H1 (cell line): ENCODE measurements around the gene RSPO3. TPM values are rescaled to one million over a fixed set of nuclear protein-coding genes. Genes with fewer than 3 reads are reported as not detected.

Experiments
- CTCF ChIA-PET: fragments of 300-600 bp; sonication (Branson Sonifier 250); formaldehyde crosslinking; loops from one replicate; lab custom pipeline; 2021; ENCODE audit not compliant: partially characterized antibody; lab: Charles Lee
- POLR2A ChIA-PET: fragments of 300-600 bp; sonication (Branson Sonifier 250); formaldehyde crosslinking; loops from one replicate; lab custom pipeline; 2021; ENCODE audit warnings: inconsistent platforms; ENCODE audit not compliant: partially characterized antibody; lab: Charles Lee
- DNase-seq, 2 experiments: peaks; one replicate each; pipeline versions ENCODE4 v3.0.0 to v3.0.0-alpha.2; 2010 to 2022; ENCODE audit warnings: low spot score in 2 of 2, low read depth in 1 of 2, mixed read lengths in 1 of 2
- FAIRE-seq: peaks from 2 replicates; lab custom pipeline; 2011; peaks lifted over from hg19 to GRCh38; lab: Jason Lieb, UNC
- H2AFZ ChIP-seq: 2 replicates; pipeline ENCODE4 v1.8.1; 2012; ENCODE audit warnings: low read length, inconsistent platforms
- H2AK5ac ChIP-seq: 2 replicates; pipeline ENCODE4 v1.6.1; 2013; ENCODE audit warnings: low read depth, low read length
- H2BK120ac ChIP-seq: replicated peaks from 2 replicates; pipeline ENCODE3; 2013; ENCODE audit warnings: low read depth, low read length, inconsistent platforms
- H2BK12ac ChIP-seq: 2 replicates; pipeline ENCODE4 v1.6.1; 2013; ENCODE audit warnings: low read depth, low read length
- H2BK15ac ChIP-seq: 2 replicates; pipeline ENCODE4 v1.6.1; 2013; ENCODE audit warnings: low read length
- H2BK20ac ChIP-seq: 2 replicates; pipeline ENCODE4 v1.6.1; 2013; ENCODE audit warnings: low read length
- H2BK5ac ChIP-seq: 2 replicates; pipeline ENCODE4 v1.6.1; 2013; ENCODE audit warnings: low read depth, low read length
- H3K14ac ChIP-seq: 2 replicates; pipeline ENCODE4 v1.6.1; 2013; ENCODE audit warnings: inconsistent platforms; ENCODE audit not compliant: insufficient read length
- H3K18ac ChIP-seq: 2 replicates; pipeline ENCODE4 v1.6.1; 2013; ENCODE audit warnings: low read length; ENCODE audit errors: extremely low read depth
- H3K23ac ChIP-seq: 2 replicates; pipeline ENCODE4 v1.6.1; 2013; ENCODE audit warnings: inconsistent platforms; ENCODE audit not compliant: insufficient read length
- H3K23me2 ChIP-seq: 2 replicates; pipeline ENCODE4 v1.6.1; 2013; ENCODE audit warnings: low read depth, low read length
- H3K27ac ChIP-seq: 2 replicates; pipeline ENCODE4 v1.6.1; 2011; ENCODE audit warnings: low read depth, low read length, inconsistent platforms
- H3K27me3 ChIP-seq, 4 experiments: replicated peaks in 1 of 4; 1 replicate in 1 of 4; 2 replicates in 3 of 4; pipeline versions ENCODE4 v1.6.1 to v1.8.1; 2011 to 2013; ENCODE audit warnings: low read length in 3 of 4, mild to moderate bottlenecking in 3 of 4, inconsistent platforms in 2 of 4, mixed read lengths in 2 of 4, moderate library complexity in 1 of 4; ENCODE audit not compliant: control insufficient read depth in 3 of 4, insufficient read depth in 3 of 4; ENCODE audit errors: extremely low read depth in 1 of 4
- H3K36me3 ChIP-seq, 4 experiments: 2 replicates each; pipeline versions ENCODE4 v1.6.1 to v1.8.1; 2011 to 2013; ENCODE audit warnings: mild to moderate bottlenecking in 4 of 4, low read length in 3 of 4, moderate library complexity in 2 of 4, control low read depth in 1 of 4, inconsistent platforms in 1 of 4; ENCODE audit not compliant: insufficient read depth in 4 of 4, control insufficient read depth in 2 of 4
- H3K4ac ChIP-seq: replicated peaks from 2 replicates; pipeline ENCODE3; 2013; ENCODE audit warnings: low read length, low read depth, mixed read lengths, inconsistent platforms; ENCODE audit not compliant: insufficient read length
- H3K4me1 ChIP-seq, 4 experiments: replicated peaks in 1 of 4; 1 replicate in 1 of 4; 2 replicates in 3 of 4; pipeline versions ENCODE4 v1.6.1 to v1.8.1; 2011 to 2013; ENCODE audit warnings: low read length in 3 of 4, inconsistent platforms in 2 of 4, mixed read lengths in 1 of 4; ENCODE audit not compliant: insufficient read depth in 4 of 4, control insufficient read depth in 3 of 4
- H3K4me2 ChIP-seq, 2 experiments: 2 replicates each; pipeline versions ENCODE4 v1.6.1 to v1.8.1; 2011 to 2013; ENCODE audit warnings: low read depth in 2 of 2, low read length in 2 of 2, control low read depth in 1 of 2, inconsistent platforms in 1 of 2, mild to moderate bottlenecking in 1 of 2; ENCODE audit not compliant: insufficient read depth in 1 of 2
- H3K4me3 ChIP-seq, 4 experiments: fragments of 200-600, 300-600 bp in 1 of 4; sonication (generic), shearing (Covaris generic), sonication (Bioruptor Twin) in 1 of 4; 2 replicates each; pipeline versions ENCODE4 v1.5.1 to v1.8.1; 2011 to 2016; ENCODE audit warnings: low read length in 4 of 4, low read depth in 3 of 4, control low read depth in 2 of 4, inconsistent platforms in 2 of 4, mild to moderate bottlenecking in 2 of 4, mixed read lengths in 1 of 4, moderate library complexity in 1 of 4; ENCODE audit not compliant: insufficient read depth in 2 of 4; ENCODE audit errors: extremely low read depth in 1 of 4
- H3K56ac ChIP-seq: replicated peaks from 2 replicates; pipeline ENCODE3; 2013; ENCODE audit warnings: low read depth, mild to moderate bottlenecking, mixed read lengths, low read length, inconsistent platforms; ENCODE audit not compliant: insufficient read length
- H3K79me1 ChIP-seq: 2 replicates; pipeline ENCODE4 v1.6.1; 2013; ENCODE audit warnings: low read depth, low read length, control low read depth
- H3K79me2 ChIP-seq, 2 experiments: 2 replicates each; pipeline versions ENCODE4 v1.6.1 to v1.8.1; 2012 to 2013; ENCODE audit warnings: low read length in 2 of 2, mild to moderate bottlenecking in 2 of 2, inconsistent platforms in 1 of 2; ENCODE audit not compliant: insufficient read depth in 2 of 2, control insufficient read depth in 1 of 2
- H3K9ac ChIP-seq, 4 experiments: replicated peaks in 1 of 4; 1 replicate in 1 of 4; 2 replicates in 3 of 4; pipeline versions ENCODE4 v1.6.1 to v1.8.1; 2011 to 2013; ENCODE audit warnings: low read depth in 3 of 4, low read length in 3 of 4, control low read depth in 2 of 4, mild to moderate bottlenecking in 2 of 4, moderate library complexity in 2 of 4, inconsistent platforms in 1 of 4; ENCODE audit errors: extremely low read depth in 1 of 4
- H3K9me3 ChIP-seq, 2 experiments: 2 replicates each; pipeline versions ENCODE4 v1.6.1 to v1.8.1; 2012 to 2013; ENCODE audit warnings: mild to moderate bottlenecking in 2 of 2, moderate library complexity in 2 of 2, control low read depth in 1 of 2, inconsistent platforms in 1 of 2, low read depth in 1 of 2, low read length in 1 of 2, mixed read lengths in 1 of 2; ENCODE audit not compliant: insufficient read depth in 2 of 2
- H4K20me1 ChIP-seq, 2 experiments: replicated peaks in 1 of 2; 2 replicates each; pipeline versions ENCODE3 to v1.8.1; 2011 to 2013; ENCODE audit warnings: inconsistent platforms in 2 of 2, low read length in 2 of 2, mild to moderate bottlenecking in 1 of 2; ENCODE audit not compliant: insufficient read depth in 2 of 2, control insufficient read depth in 1 of 2
- H4K5ac ChIP-seq: 2 replicates; pipeline ENCODE4 v1.6.1; 2013; ENCODE audit warnings: low read length, low read depth, mixed read lengths, inconsistent platforms; ENCODE audit not compliant: insufficient read length
- H4K8ac ChIP-seq: 2 replicates; pipeline ENCODE4 v1.8.0; 2013; ENCODE audit warnings: mild to moderate bottlenecking, moderate library complexity, low read length, inconsistent platforms; ENCODE audit not compliant: insufficient read depth; ENCODE audit errors: extremely low read depth
- H4K91ac ChIP-seq: replicated peaks from 2 replicates; pipeline ENCODE3; 2013; ENCODE audit warnings: low read length, mixed read lengths, inconsistent platforms; ENCODE audit not compliant: insufficient read length
- BACH1 ChIP-seq: IDR thresholded peaks from 2 replicates; pipeline ENCODE4 v1.6.1; 2012; ENCODE audit warnings: low read length, improper control_type of control experiment
- BRCA1 ChIP-seq: IDR thresholded peaks from 2 replicates; pipeline ENCODE4 v1.6.1; 2012; ENCODE audit warnings: low read depth, low read length, improper control_type of control experiment
- CREB1 ChIP-seq: IDR thresholded peaks from 2 replicates; pipeline ENCODE4 v1.6.1; 2012; ENCODE audit warnings: inconsistent platforms
- E2F6 ChIP-seq: IDR thresholded peaks from 2 replicates; pipeline ENCODE4 v1.6.1; 2012; ENCODE audit warnings: inconsistent platforms
- HDAC6 ChIP-seq: IDR thresholded peaks from one replicate; pipeline ENCODE4 v1.7.1; 2012; ENCODE audit warnings: low read depth, mild to moderate bottlenecking, inconsistent platforms, low read length, moderate library complexity
- JUN ChIP-seq: IDR thresholded peaks from 2 replicates; pipeline ENCODE4 v1.6.1; 2011; ENCODE audit warnings: low read depth, mild to moderate bottlenecking, improper control_type of control experiment, low read length
- POLR2A ChIP-seq, 2 experiments: IDR thresholded peaks; 1 replicate in 1 of 2; 2 replicates in 1 of 2; pipeline ENCODE4 v1.6.1; 2011; ENCODE audit warnings: low read depth in 2 of 2, low read length in 2 of 2, mild to moderate bottlenecking in 2 of 2; ENCODE audit errors: control extremely low read depth in 1 of 2
- POLR2AphosphoS5 ChIP-seq: IDR thresholded peaks from 2 replicates; pipeline ENCODE4 v1.6.1; 2011; ENCODE audit warnings: low read depth, low read length
- ZNF274 ChIP-seq: IDR thresholded peaks from 2 replicates; pipeline ENCODE4 v1.7.0; 2012; ENCODE audit warnings: low read length, borderline replicate concordance; ENCODE audit errors: extremely low read depth
- WGBS, 2 experiments: shearing (Covaris generic) in 1 of 2; methylation state at CpG; one replicate each; pipeline versions ENCODE4 v1.1.6 to v1.1.7; 2013 to 2015; ENCODE audit warnings: low lambda C conversion rate in 2 of 2, mixed read lengths in 2 of 2, inconsistent platforms in 1 of 2, low coverage in 1 of 2, missing lambda C conversion rate in 1 of 2; ENCODE audit not compliant: insufficient replicate concordance in 2 of 2, insufficient coverage in 1 of 2, insufficient read length in 1 of 2; ENCODE audit errors: extremely low coverage in 1 of 2, missing lambda C conversion rate in 1 of 2; 5-methylcytosine and 5-hydroxymethylcytosine counted together
- polyA plus RNA-seq, 7 experiments: library from polyadenylated mRNA; depleted of rRNA in 3 of 7; stranded (reverse) in 5 of 7; unstranded in 2 of 7; fragments of >200 nt in 5 of 7; fragments of 200-250 nt in 2 of 7; gene quantifications; 1 replicate in 5 of 7; 2 replicates in 1 of 7; 4 replicates in 1 of 7; pipeline versions ENCODE4 v1.2.1 to v1.2.3, GENCODE V29; 2011 to 2013; ENCODE audit warnings: missing spikeins in 2 of 7, mixed read lengths in 2 of 7
- total RNA-seq: library from RNA; stranded (reverse); fragmentation: NEBNext Ultra II Directional; extraction: Animal tissue kit (Norgen Biotek cat#: 25700); gene quantifications from 2 replicates; pipeline ENCODE4 v1.2.1, GENCODE V29; 2021

RSPO3 gene
- total and polyA plus RNA-seq, 2 of the 8 experiments (the other 6 are each of a cell fraction or from before 2014, with no cell fraction given) = not detected

DNA sequence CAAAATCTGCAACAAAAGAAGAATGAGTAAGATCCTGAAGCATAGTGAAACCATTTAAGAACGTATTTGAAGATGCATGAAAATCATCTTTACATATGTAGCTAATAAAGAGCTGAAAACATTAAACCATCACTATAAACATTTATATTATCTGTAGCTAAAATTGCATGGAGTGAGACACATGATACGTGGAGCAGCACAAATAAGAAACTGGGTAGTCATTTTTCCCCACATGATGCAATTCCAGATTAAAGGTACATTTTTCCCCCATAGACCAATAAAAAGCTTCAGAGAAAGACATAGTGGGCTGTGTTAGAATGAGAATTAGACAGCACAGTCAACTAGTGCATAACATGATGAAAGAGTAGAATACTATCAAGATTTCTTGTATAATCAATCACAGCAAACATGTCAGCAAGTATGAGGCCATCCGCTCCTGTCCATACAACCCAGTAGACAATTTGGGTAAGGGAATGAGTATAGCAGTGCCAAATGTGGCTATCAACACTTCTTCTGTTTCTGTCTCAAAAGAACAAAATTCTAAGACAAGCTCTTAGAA lies 67.0 kb downstream of the RSPO3 start:
- no peak overlapping the region for H2BK20ac ChIP-seq
- H3K4me2 ChIP-seq = no peak overlapping the region
- no peaks in the 10 kb centered on the region for H3K79me2 ChIP-seq
- H2AK5ac ChIP-seq = no peak overlapping the region
- no peak overlapping the region for H4K5ac ChIP-seq
- POLR2A ChIA-PET = no interaction called here
- CTCF ChIA-PET = interaction anchor here (0.7 to 3.9 kb wide), 9 partner anchors 9 to 1199 kb away, joined by 3 to 16 read pairs (median 3); partner anchors contain the start of gene TRMT11
- no peak overlapping the region for H3K4ac ChIP-seq
- H4K91ac ChIP-seq = no peak overlapping the region
- H3K4me1 ChIP-seq = no peaks in the 10 kb centered on the region
- no peak overlapping the region for H2BK120ac ChIP-seq
- FAIRE-seq (no peak), DNase-seq (no peak)
- 97% methylated on average over 3 of the region's 3 CpGs; no CpG with 5 or more reads in 1 of the 2 experiments for WGBS, 2 experiments
- no peak overlapping the region for H3K18ac ChIP-seq
- H3K9ac ChIP-seq = no peak overlapping the region
- H3K56ac ChIP-seq = no peak overlapping the region
- H2BK15ac ChIP-seq = no peak overlapping the region
- H3K14ac ChIP-seq = no peak overlapping the region
- no peak overlapping the region for H4K8ac ChIP-seq
- H3K27ac ChIP-seq = no peak overlapping the region
- H3K27me3 ChIP-seq = no peaks in the 10 kb centered on the region
- no peaks in the 10 kb centered on the region for H3K23me2 ChIP-seq
- H3K4me3 ChIP-seq = no peak overlapping the region
- 0 out of 8 replicates have a peak, but pooled peaks cover 0 to 3% (median 0%) of the 10 kb centered on the region in 4 experiments for H3K36me3 ChIP-seq
- H3K23ac ChIP-seq = no peak overlapping the region
- no peaks in the 10 kb centered on the region for H3K79me1 ChIP-seq
- no peaks in the 10 kb centered on the region for H3K9me3 ChIP-seq
- TF ChIP-seq BACH1 (no peak), JUN (no peak), BRCA1 (no peak), POLR2AphosphoS5 (no peak), CREB1 (no peak), POLR2A (IDR thresholded peaks at IDR 0.05; ENCODE audit: control extremely low read depth in 1 of 2, low read depth in 2 of 2, low read length in 2 of 2) (no peak), HDAC6 (no peak), E2F6 (no peak), ZNF274 (no peak)
- H2BK5ac ChIP-seq = no peak overlapping the region
- H2BK12ac ChIP-seq = no peak overlapping the region
- H4K20me1 ChIP-seq = no peaks in the 10 kb centered on the region
- no peak overlapping the region for H2AFZ ChIP-seq
